ENCODE measurements around the gene KCTD20.

- TF ChIP-seq CTCF (conservative IDR thresholded peaks at IDR 0.05): no peak
- no peak for TF ChIP-seq ZFX (IDR thresholded peaks at IDR 0.05)
These were observed 49.8 kb downstream of the KCTD20 start for GRCh38 chr6:36492621-36493020.
